Measurements from ENCODE around the gene CHODL. TPM values are rescaled to one million over a fixed set of nuclear protein-coding genes. Genes with fewer than 3 reads are reported as not detected.
A peak's percentile ranks its signal among the peaks of the same experiment; 100 is the strongest.

Gene CHODL
- total RNA-seq, 1 experiment from 2014 or later, result 0.16 TPM

DNA sequence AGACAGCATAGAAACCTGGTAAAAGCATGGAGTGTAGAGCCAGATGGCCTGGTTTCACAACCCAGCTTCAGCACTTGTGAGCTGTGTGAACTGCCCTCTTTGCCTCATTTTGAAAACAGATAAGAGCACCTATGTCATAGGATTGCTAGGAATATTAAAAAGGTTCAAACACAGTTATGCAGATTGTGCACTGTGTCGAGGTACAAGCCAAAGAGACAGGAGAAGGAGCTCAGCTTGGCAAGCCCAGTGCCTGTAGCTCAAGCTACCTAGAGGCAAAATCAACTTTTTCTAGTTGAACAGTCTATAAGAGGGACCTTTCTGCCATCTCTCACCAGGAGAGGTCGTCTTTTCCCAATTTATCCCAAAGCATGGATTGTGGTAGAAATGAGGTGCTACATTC lies 5.0 kb downstream of the CHODL start:
- intact Hi-C loops (cut with micrococcal nuclease; ENCODE audit: unreplicated experiment), result no loop called here
- H3K9me3 ChIP-seq, result no peaks in the 10 kb centered on the region
- H3K27ac Mint-ChIP-seq (ENCODE audit: unreplicated experiment), result no peak overlapping the region
- H3K9me3 Mint-ChIP-seq (ENCODE audit: unreplicated experiment), result no peaks in the 10 kb centered on the region
- H3K4me3 ChIP-seq (ENCODE audit: low read depth, low read length), result no peak overlapping the region
- peaks cover 3% of the 10 kb centered on the region for H3K27me3 Mint-ChIP-seq (ENCODE audit: insufficient read depth, unreplicated experiment)
- no peak for TF ChIP-seq CTCF (IDR thresholded peaks at IDR 0.05; ENCODE audit: insufficient read depth in 1 of 2, low read depth in 1 of 2, low read length in 1 of 2, severe bottlenecking in 1 of 2, unreplicated experiment in 1 of 2)
- no peaks in the 10 kb centered on the region for H3K27me3 ChIP-seq (replicated peaks; ENCODE audit: control insufficient read depth, insufficient read depth, low read length)
- peak in 1 of 2 experiments; percentile 5 for DNase-seq
- no peaks in the 10 kb centered on the region for H3K36me3 Mint-ChIP-seq (ENCODE audit: insufficient read depth, unreplicated experiment)
- H3K4me1 ChIP-seq, result no peaks in the 10 kb centered on the region
- CTCF ChIA-PET, result no interaction called here
- POLR2A ChIA-PET, result no interaction called here
- no peak overlapping the region for H3K4me3 Mint-ChIP-seq (ENCODE audit: unreplicated experiment)
- no peaks in the 10 kb centered on the region for H3K4me1 Mint-ChIP-seq (ENCODE audit: low read depth, unreplicated experiment)
- no peaks in the 10 kb centered on the region for H3K36me3 ChIP-seq (ENCODE audit: control insufficient read depth, insufficient read depth, low read length)
- no TSS peak for BruUV-seq (replicated peaks)

DNA sequence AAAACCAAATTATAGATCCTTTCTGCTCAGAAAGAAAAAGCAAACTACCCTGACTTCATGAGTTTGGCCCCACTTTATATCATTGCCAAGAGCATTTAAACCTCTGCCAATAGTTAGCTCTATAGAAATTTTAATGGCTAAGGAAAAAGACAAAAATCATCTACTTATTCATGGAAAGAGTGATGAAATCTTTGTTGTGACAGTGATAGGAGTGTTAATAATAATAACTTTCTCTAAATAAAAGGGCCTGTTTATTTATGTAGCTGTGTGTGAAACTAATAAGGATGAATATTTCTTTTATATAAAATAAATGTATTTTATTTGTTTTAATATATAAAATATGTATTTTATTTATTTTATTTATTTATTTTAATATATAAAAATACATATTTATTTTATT lies 6.4 kb downstream of the CHODL start:
- no TSS peak for BruUV-seq (replicated peaks)
- H3K9me3 Mint-ChIP-seq (ENCODE audit: unreplicated experiment), result no peaks in the 10 kb centered on the region
- no peaks in the 10 kb centered on the region for H3K36me3 ChIP-seq (ENCODE audit: control insufficient read depth, insufficient read depth, low read length)
- H3K4me3 ChIP-seq (ENCODE audit: low read depth, low read length), result no peak overlapping the region
- no peak for DNase-seq
- ChIA-PET CTCF (no interaction called here), POLR2A (no interaction called here)
- no peaks in the 10 kb centered on the region for H3K27me3 ChIP-seq (replicated peaks; ENCODE audit: control insufficient read depth, insufficient read depth, low read length)
- H3K36me3 Mint-ChIP-seq (ENCODE audit: insufficient read depth, unreplicated experiment), result no peaks in the 10 kb centered on the region
- H3K4me3 Mint-ChIP-seq (ENCODE audit: unreplicated experiment), result no peak overlapping the region
- TF ChIP-seq CTCF (IDR thresholded peaks at IDR 0.05; ENCODE audit: insufficient read depth in 1 of 2, low read depth in 1 of 2, low read length in 1 of 2, severe bottlenecking in 1 of 2, unreplicated experiment in 1 of 2), result no peak
- intact Hi-C loops (cut with micrococcal nuclease; ENCODE audit: unreplicated experiment), result no loop called here
- peaks cover 3% of the 10 kb centered on the region for H3K27me3 Mint-ChIP-seq (ENCODE audit: insufficient read depth, unreplicated experiment)
- H3K4me1 ChIP-seq, result no peaks in the 10 kb centered on the region
- no peaks in the 10 kb centered on the region for H3K9me3 ChIP-seq
- H3K27ac Mint-ChIP-seq (ENCODE audit: unreplicated experiment), result no peak overlapping the region
- no peaks in the 10 kb centered on the region for H3K4me1 Mint-ChIP-seq (ENCODE audit: low read depth, unreplicated experiment)

DNA sequence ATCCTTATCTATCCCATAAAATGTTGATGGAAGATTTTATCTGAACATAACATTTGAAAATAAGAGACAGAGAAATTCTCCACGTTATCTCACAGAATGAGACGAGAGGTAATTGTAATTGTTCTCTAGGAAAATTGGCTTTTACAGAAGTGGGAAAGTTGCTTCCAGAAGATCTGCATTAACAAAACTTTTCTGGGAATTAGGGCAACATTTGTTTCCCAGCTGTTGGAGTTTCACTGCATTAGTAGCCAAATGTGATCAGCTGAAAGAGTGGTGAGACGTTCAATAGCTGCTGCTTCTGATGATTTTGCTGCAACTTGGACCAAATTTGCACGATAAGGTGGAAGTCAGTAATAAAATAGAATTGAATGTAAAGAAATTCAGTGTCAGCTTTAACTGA lies 7.6 kb downstream of the CHODL start:
- no peaks in the 10 kb centered on the region for H3K27me3 ChIP-seq (replicated peaks; ENCODE audit: control insufficient read depth, insufficient read depth, low read length)
- no peak for DNase-seq
- no peak for TF ChIP-seq CTCF (IDR thresholded peaks at IDR 0.05; ENCODE audit: insufficient read depth in 1 of 2, low read depth in 1 of 2, low read length in 1 of 2, severe bottlenecking in 1 of 2, unreplicated experiment in 1 of 2)
- no peaks in the 10 kb centered on the region for H3K9me3 ChIP-seq
- no peak overlapping the region for H3K4me3 Mint-ChIP-seq (ENCODE audit: unreplicated experiment)
- ChIA-PET CTCF (no interaction called here), POLR2A (no interaction called here)
- H3K4me1 ChIP-seq, result no peaks in the 10 kb centered on the region
- no TSS peak for BruUV-seq (replicated peaks)
- no peak overlapping the region for H3K27ac Mint-ChIP-seq (ENCODE audit: unreplicated experiment)
- no peaks in the 10 kb centered on the region for H3K9me3 Mint-ChIP-seq (ENCODE audit: unreplicated experiment)
- no peaks in the 10 kb centered on the region for H3K36me3 ChIP-seq (ENCODE audit: control insufficient read depth, insufficient read depth, low read length)
- peaks cover 3% of the 10 kb centered on the region for H3K27me3 Mint-ChIP-seq (ENCODE audit: insufficient read depth, unreplicated experiment)
- H3K36me3 Mint-ChIP-seq (ENCODE audit: insufficient read depth, unreplicated experiment), result no peaks in the 10 kb centered on the region
- H3K4me1 Mint-ChIP-seq (ENCODE audit: low read depth, unreplicated experiment), result no peaks in the 10 kb centered on the region
- intact Hi-C loops (cut with micrococcal nuclease; ENCODE audit: unreplicated experiment), result no loop called here
- H3K4me3 ChIP-seq (ENCODE audit: low read depth, low read length), result no peak overlapping the region

Measured in Caco-2 (cell line).